Central memory CD8-positive, alpha-beta T cell (primary cell): Measurements from ENCODE around the gene PRDM16.

Experiments used
- ATAC-seq: fragments of 150-1000 bp; cut with Tn5 transposase; replicated peaks from 2 replicates; pipeline ENCODE4 v1.10.0; 2022; ENCODE audit warnings: mild to moderate bottlenecking, moderate FRiP score, moderate number of reproducible peaks; ENCODE audit not compliant: poor library complexity, severe bottlenecking; ENCODE audit errors: extremely low read depth
- DNase-seq, 2 donors: peaks; one replicate each; pipeline ENCODE4 v3.0.0; 2021; ENCODE audit warnings: low spot score in 2 of 2
- H3K27ac Mint-ChIP-seq: one replicate; pipeline ENCODE4 v1.8.0; 2022; ENCODE audit warnings: low read depth, mild to moderate bottlenecking, moderate library complexity, mixed read lengths
- H3K27me3 Mint-ChIP-seq: one replicate; pipeline ENCODE4 v1.8.0; 2022; ENCODE audit warnings: mixed read lengths
- H3K36me3 Mint-ChIP-seq: one replicate; pipeline ENCODE4 v1.8.0; 2022; ENCODE audit warnings: mild to moderate bottlenecking, moderate library complexity, mixed read lengths; ENCODE audit not compliant: insufficient read depth
- H3K4me1 Mint-ChIP-seq: one replicate; pipeline ENCODE4 v1.8.0; 2022; ENCODE audit warnings: mixed read lengths
- H3K4me3 Mint-ChIP-seq: one replicate; pipeline ENCODE4 v1.8.0; 2022; ENCODE audit warnings: mild to moderate bottlenecking, moderate library complexity, mixed read lengths
- H3K9me3 Mint-ChIP-seq: one replicate; pipeline ENCODE4 v1.8.0; 2022; ENCODE audit warnings: mixed read lengths

The PRDM16 gene

DNA sequence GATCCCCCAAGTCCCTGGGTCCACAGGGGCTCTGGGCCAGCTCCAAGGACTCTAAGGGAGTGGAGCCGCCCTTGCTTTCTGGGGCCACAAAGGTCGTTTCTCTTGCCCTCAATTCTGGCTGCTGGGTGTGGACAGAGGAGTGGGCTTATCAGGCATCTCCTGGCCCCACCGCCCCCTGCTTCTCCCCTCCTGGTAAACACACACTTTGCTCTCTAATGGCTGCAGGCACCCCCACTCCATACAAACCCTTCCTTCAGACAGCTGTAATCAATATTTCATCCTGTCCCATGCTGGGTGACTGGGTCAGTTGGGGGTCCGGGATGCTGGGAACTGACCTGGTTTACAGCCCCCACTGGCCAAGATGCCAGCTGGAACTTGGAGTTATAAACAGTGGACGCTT lies 67.5 kb downstream of the PRDM16 start:
- Mint-ChIP-seq H3K4me3 (no peak overlapping the region), H3K27me3 (peaks cover 8% of the 10 kb centered on the region), H3K9me3 (no peaks in the 10 kb centered on the region), H3K27ac (no peak overlapping the region), H3K36me3 (no peaks in the 10 kb centered on the region), H3K4me1 (no peaks in the 10 kb centered on the region)
- no peak for DNase-seq
- no peak for ATAC-seq

DNA sequence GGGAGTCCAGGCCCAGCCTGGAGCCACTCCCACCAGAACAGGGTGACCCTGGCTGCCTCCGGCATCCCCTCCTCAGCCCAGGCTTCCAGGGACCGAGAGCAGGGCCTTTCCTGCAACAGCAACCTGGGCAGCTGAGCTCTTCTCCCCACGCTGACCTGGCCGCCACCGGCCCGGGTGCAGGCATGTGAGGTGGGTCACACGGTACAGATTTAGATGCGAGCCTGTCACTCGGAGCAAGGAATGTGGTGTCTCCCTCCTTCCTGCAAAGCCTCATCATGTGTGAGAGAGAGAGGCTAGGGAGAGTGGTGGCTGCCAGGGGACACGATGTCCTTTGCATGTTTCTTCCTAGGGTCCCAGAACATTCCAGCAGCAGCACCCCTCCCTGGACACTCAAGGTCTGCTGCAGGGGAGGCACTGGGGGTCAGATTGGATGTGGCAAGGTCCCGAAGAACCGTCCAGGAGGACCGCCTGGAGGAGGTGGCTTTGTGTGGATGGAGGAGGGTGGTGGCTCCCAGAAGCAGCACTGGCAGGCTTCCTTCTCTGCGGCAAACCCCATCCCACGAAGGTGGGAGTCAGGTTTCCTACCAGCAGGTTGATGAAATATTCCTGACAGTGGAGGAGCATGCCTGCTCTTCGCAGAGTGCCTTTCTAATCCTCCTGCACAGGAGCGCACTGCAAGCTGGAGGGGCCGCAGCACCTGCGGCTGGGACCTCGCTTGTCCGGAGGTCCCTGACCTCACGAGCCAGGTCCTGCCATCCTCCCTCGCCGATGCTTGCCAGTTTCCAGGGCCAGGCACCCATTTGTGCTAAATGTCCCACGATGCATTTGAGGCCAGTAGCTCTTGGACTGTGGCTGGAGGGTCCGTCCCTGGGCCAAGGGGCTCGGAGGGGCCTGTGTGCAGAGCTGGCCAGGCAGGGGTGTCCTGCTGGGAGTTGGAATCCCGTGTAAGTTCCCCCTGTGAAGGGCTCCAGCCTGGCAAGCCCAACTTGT lies 68.4 kb downstream of the PRDM16 start:
- Mint-ChIP-seq H3K4me3 (no peak overlapping the region), H3K27me3 (peaks cover 8% of the 10 kb centered on the region), H3K4me1 (no peaks in the 10 kb centered on the region), H3K27ac (no peak overlapping the region), H3K9me3 (no peaks in the 10 kb centered on the region), H3K36me3 (no peaks in the 10 kb centered on the region)
- ATAC-seq (no peak), DNase-seq (no peak)

DNA sequence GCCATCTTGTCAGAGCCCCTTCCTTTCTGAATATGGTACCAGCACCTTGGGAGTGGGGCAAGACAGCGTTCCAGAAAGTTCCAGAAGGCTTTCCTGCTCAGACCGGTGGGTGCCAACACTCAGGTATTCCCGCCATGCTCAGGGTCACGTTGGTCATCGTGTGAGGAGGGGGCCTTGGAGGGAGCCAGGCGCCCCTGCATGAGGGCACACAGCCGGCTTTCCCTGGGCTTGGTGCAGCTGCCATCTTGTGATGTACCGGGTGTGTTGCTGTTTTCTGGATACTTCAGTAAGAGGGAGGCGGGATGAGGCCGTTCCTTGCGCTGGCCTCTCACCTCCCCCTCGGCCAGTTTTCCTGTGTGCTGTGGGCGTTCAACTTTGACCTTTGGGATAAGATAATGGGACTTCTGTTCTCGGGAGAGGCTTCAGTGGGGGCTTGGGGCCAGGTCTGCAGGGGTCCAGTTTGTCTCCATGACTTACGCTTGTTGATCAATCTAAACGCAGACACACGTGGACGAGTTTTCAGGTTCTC lies 69.7 kb downstream of the PRDM16 start:
- H3K27ac Mint-ChIP-seq = no peak overlapping the region
- no peaks in the 10 kb centered on the region for H3K9me3 Mint-ChIP-seq
- DNase-seq = no peak
- no peak overlapping the region for H3K4me3 Mint-ChIP-seq
- no peaks in the 10 kb centered on the region for H3K4me1 Mint-ChIP-seq
- H3K27me3 Mint-ChIP-seq = peaks cover 8% of the 10 kb centered on the region
- no peak for ATAC-seq
- H3K36me3 Mint-ChIP-seq = no peaks in the 10 kb centered on the region

DNA sequence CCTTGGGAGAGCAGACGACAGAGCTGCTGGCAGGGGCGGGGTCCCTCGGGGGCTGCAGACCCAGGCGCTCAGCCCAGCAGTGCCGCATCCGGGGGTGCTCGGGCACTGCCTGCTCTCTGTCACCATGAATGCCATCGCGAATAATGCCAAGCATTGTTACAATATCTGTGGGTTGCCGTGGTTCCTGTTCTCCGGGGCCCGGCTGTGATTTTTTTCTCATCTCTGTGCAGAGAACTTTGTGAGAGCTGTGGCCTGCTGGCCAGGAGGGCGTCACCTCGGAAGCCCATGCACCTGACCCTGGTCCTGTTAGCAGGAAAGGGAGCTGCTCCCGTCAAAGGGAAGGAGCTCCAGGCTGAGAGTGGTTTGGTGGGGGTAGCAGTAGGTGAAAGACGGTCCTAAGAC lies 70.4 kb downstream of the PRDM16 start:
- Mint-ChIP-seq H3K27ac (no peak overlapping the region), H3K9me3 (no peaks in the 10 kb centered on the region), H3K36me3 (no peaks in the 10 kb centered on the region), H3K27me3 (peaks cover 8% of the 10 kb centered on the region), H3K4me1 (no peaks in the 10 kb centered on the region), H3K4me3 (no peak overlapping the region)
- DNase-seq = no peak
- ATAC-seq = no peak

DNA sequence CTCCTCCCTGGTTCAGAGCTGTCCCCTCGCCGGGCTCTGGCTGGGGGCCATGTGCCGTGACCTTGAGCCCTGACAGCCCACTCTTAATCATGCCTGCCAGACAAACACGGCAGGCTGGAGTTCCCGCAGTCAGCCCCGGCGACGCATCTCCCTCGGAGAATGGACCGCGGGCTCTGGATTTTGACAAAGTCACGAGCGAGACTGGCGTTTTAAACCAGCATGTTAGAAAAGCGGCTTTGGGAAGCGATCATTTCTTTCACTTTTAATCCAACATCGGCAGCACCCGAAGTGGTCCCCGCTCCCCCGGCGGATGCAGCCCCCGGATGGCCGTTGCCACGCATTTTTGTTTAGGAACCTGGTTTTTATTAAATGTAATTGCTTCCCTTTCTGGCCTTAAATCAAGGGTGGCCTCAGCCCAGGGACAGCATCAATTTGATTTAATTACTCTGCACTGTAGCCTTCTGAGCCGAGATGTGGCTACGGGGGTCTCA lies 70.9 kb downstream of the PRDM16 start:
- no peaks in the 10 kb centered on the region for H3K9me3 Mint-ChIP-seq
- H3K36me3 Mint-ChIP-seq = no peaks in the 10 kb centered on the region
- H3K27ac Mint-ChIP-seq = no peak overlapping the region
- DNase-seq (no peak), ATAC-seq (no peak)
- no peaks in the 10 kb centered on the region for H3K4me1 Mint-ChIP-seq
- peaks cover 8% of the 10 kb centered on the region for H3K27me3 Mint-ChIP-seq
- H3K4me3 Mint-ChIP-seq = no peak overlapping the region

DNA sequence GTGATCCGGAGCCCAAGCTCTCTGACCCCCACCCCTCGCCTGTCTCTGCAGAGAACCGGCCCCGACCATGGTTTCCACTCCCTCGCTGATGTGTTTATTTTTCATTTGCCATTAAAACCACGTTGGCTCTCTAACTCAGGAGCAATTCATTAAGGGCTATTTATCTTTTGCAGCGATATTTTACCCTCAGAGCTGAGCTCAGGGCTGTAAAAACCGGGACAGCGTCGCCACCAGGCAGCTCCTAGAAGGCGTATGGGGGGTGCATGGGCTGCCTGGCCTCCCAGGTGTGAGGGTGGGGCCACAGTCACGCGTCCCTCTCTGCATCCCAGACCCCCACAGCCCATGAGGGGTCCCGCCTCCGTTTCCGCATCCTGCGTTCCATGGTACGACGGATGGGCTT lies 71.4 kb downstream of the PRDM16 start:
- DNase-seq = no peak
- no peaks in the 10 kb centered on the region for H3K4me1 Mint-ChIP-seq
- no peaks in the 10 kb centered on the region for H3K9me3 Mint-ChIP-seq

DNA sequence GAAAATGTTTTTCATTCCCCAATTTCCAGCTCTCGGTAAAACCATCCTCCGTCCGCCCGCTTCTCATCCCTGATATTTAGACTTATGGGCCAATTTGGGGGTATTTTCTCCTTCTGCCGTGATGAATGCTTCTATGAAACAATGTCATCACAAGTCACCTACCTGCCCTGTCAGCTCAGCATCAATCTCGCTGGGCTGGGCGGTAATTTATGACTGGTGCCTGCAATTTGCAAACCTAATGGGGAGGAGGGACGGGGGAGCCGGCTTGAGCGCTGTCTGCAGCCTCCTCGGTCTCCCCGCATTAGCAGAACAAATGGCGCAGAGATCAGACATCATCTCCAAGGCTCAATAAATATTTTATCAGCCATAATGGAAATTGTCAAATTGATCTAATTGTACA lies 72.1 kb downstream of the PRDM16 start:
- H3K9me3 Mint-ChIP-seq = no peaks in the 10 kb centered on the region
- no peak overlapping the region for H3K4me3 Mint-ChIP-seq
- H3K36me3 Mint-ChIP-seq = no peaks in the 10 kb centered on the region
- peaks cover 8% of the 10 kb centered on the region for H3K27me3 Mint-ChIP-seq
- H3K4me1 Mint-ChIP-seq = no peaks in the 10 kb centered on the region
- DNase-seq (no peak), ATAC-seq (no peak)
- H3K27ac Mint-ChIP-seq = no peak overlapping the region

More for the DNA sequence above, 71.4 kb downstream of the PRDM16 start:
- no peak overlapping the region for H3K27ac Mint-ChIP-seq
- H3K4me3 Mint-ChIP-seq = no peak overlapping the region
- H3K27me3 Mint-ChIP-seq = peaks cover 8% of the 10 kb centered on the region
- ATAC-seq = no peak
- no peaks in the 10 kb centered on the region for H3K36me3 Mint-ChIP-seq

DNA sequence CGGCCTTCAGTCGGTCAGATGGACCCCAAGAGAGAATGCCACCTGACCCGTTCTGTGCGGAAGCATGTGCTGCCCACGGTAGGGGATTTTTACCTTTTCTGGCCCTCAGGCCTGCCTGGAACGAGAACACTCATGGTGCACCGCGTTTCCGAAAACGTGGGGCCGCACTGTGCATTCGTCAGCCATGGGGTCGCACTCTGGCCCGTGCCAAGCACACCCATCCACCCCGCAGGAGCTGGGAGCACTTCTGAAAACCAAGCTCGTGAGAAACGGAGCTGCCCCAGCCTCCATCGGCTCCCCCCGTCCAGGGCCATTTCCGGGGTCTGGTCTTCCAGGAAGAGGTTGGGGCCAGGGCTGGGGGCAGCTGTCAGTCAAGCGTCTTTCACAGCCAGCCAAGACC lies 72.8 kb downstream of the PRDM16 start:
- Mint-ChIP-seq H3K27me3 (peaks cover 5% of the 10 kb centered on the region), H3K4me1 (no peaks in the 10 kb centered on the region), H3K27ac (no peak overlapping the region), H3K4me3 (no peak overlapping the region), H3K9me3 (no peaks in the 10 kb centered on the region), H3K36me3 (no peaks in the 10 kb centered on the region)
- no peak for DNase-seq
- ATAC-seq = no peak

DNA sequence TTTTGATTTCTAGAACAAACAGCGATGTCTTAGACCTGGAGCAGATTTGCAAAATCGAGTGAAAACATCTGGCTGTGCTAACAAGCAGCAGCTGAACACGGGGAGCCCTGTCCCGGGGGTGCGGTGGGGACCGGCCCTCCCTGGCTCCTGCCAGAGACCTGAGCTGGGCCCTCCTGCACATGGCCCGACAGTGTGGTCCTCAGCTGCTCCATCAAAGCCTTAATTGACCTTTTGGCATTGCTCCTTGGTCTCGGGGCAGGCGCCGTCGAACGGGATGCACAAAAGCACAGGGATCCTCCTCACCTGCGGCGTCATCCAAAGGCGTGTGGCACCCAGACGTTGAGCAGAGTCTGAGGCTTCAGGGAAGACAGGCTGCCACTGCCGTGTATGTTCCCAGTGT lies 73.2 kb downstream of the PRDM16 start:
- Mint-ChIP-seq H3K36me3 (peaks cover under 1% of the 10 kb centered on the region), H3K4me3 (no peak overlapping the region), H3K4me1 (no peaks in the 10 kb centered on the region), H3K27ac (no peak overlapping the region), H3K9me3 (no peaks in the 10 kb centered on the region), H3K27me3 (peaks cover 1% of the 10 kb centered on the region)
- ATAC-seq = no peak
- DNase-seq = no peak

DNA sequence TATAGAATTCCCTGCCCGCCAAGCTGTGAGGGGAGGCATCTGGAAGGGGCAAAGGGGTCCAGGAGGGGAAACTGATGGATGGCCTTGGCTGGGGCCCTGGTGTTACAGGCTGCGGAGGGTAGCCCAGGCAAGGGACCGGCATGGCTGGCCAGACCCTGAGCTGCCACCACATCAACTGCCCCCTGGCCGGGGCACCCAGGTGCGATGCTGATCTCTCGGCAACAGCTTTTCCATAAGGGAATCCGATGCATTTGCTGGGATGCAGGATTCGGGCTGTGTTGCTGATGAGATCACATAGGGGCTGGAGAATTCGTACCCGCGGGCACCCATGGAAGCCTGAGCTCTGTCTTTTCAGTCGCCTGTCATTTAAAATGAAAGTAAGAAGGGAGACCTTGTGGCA lies 73.7 kb downstream of the PRDM16 start:
- H3K4me3 Mint-ChIP-seq = no peak overlapping the region
- DNase-seq (no peak), ATAC-seq (no peak)
- H3K9me3 Mint-ChIP-seq = no peaks in the 10 kb centered on the region
- no peak overlapping the region for H3K27ac Mint-ChIP-seq
- H3K36me3 Mint-ChIP-seq = peaks cover 2% of the 10 kb centered on the region
- no peaks in the 10 kb centered on the region for H3K4me1 Mint-ChIP-seq
- no peaks in the 10 kb centered on the region for H3K27me3 Mint-ChIP-seq

DNA sequence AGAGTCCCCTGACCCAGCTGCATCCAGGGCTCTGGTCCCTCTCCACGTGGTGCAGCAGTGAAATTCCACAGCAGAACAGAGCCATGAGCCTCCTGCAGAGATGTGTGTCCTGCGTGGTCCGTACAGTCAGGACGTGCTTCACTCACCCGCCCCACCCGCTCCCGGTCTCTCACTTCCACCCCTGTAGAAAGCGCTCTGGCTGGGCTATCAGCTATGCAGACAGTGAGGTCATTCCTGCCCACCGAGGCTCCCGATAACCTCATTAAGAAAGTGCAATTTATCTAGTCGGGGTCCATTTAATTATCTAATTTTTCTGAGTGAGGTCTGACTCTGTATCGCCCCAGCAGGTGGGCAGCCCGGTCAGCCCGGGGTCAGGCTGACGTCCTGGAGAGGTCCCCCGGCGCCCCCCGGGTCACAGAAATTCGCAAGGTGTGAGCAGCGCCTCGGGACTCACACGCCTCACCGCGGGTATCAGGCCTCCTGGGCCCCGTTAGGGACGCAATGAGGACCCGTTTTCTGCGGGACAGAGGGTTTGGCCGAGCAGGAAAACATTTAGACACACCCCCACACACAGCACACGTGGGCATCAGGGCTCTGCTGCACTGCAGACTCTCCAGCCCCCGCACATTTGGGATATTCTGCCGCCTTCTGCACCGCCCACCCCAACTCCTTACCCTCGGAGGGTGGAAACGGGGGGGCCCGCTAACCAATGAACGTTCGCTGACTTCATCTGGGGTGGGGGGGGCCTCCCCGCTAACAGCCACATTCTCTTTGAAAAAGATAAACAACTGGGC lies 76.7 kb downstream of the PRDM16 start:
- no peak for ATAC-seq
- Mint-ChIP-seq H3K9me3 (no peaks in the 10 kb centered on the region), H3K27me3 (no peaks in the 10 kb centered on the region), H3K4me1 (no peaks in the 10 kb centered on the region), H3K27ac (no peak overlapping the region), H3K4me3 (no peak overlapping the region), H3K36me3 (peaks cover 2% of the 10 kb centered on the region)
- no peak for DNase-seq

DNA sequence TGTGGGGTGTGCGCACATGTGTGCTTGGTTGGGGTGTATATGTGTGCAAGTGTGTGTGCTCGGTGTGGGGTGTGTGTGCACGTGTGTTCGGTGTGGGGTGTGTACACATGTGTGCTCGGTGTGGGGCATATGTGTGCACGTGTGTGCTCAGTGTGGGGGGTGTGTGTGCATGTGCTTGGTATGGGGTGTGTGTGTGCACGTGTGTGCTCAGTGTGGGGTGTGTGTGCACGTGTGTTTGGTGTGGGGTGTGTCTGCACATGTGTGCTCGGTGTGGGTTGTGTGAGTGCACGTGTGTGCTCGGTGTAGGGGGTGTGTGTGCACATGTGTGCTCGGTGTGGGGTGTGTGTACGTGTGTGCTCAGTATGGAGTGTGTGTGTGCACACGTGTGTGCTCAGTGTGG lies 77.5 kb downstream of the PRDM16 start:
- Mint-ChIP-seq H3K9me3 (no peaks in the 10 kb centered on the region), H3K4me3 (no peak overlapping the region), H3K27ac (no peak overlapping the region), H3K27me3 (no peaks in the 10 kb centered on the region), H3K4me1 (no peaks in the 10 kb centered on the region), H3K36me3 (peaks cover 2% of the 10 kb centered on the region)
- DNase-seq (no peak), ATAC-seq (no peak)
